Measurements from ENCODE around the gene SPRR2F. TPM values are rescaled to one million over a fixed set of nuclear protein-coding genes. Genes with fewer than 3 reads are reported as not detected.
A peak's percentile ranks its signal among the peaks of the same experiment; 100 is the strongest.

SPRR2F gene
- total and polyA plus RNA-seq, 10 of the 15 experiments (the other 5 are each of a cell fraction or from before 2014, with no cell fraction given): 0.18 to 0.27 TPM; not detected in 8

DNA sequence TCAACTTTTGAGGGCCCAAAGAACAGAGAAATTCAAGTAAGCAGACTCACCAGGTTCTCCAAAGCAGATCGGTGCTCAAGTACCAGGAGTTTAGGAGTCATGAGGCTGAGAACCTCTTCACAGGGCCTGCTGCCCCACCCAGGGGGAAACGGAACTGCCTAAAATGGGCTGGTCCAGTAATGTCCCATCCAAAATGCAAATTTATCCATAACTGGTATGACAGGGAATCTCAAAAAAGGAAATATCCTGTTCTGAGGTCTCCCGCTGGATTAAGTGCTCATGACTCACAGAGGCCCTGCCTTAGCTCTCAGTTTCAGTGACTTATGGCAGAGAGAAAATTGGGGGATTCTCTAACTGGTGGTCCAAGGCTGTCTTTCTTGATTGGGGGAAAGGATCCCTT lies 28.1 kb upstream of the SPRR2F start:
- no peaks in the 10 kb centered on the region for H3K36me3 ChIP-seq (ENCODE audit: control insufficient read depth in 2 of 2, insufficient read depth in 2 of 2, low read length in 1 of 2)
- H3K27me3 ChIP-seq (replicated peaks in 1 of 2; ENCODE audit: control insufficient read depth in 2 of 2, insufficient read depth in 2 of 2, low read length in 1 of 2): no peaks in the 10 kb centered on the region
- intact Hi-C loops (cut with micrococcal nuclease; ENCODE audit: unreplicated experiment): no loop called here
- ATAC-seq: no peak
- no TSS peak for BruUV-seq (replicated peaks)
- TF ChIP-seq KAT2A (conservative IDR thresholded peaks at IDR 0.05; ENCODE audit: control insufficient read depth, low read depth, low read length): no peak
- TF ChIP-seq SRF (IDR thresholded peaks at IDR 0.05; ENCODE audit: low read depth in 2 of 2, low read length in 2 of 2): peak in 1 of 2 experiments; percentile 84; a peak in 2 of 4 replicates
- SMC1A ChIA-PET (ENCODE audit: uncharacterized antibody, unreplicated experiment): interaction anchor here (0.7 to 1.3 kb wide), 2 partner anchors 16 to 18 kb away, joined by 3 read pairs; no protein-coding TSS in a partner anchor
- no peak overlapping the region for H2AFZ ChIP-seq (ENCODE audit: control insufficient read depth, low read depth, low read length)
- no peaks in the 10 kb centered on the region for H3K79me2 ChIP-seq (ENCODE audit: control insufficient read depth, insufficient read depth, low read length)
- POLR2A ChIA-PET: interaction anchor here (1.3 kb wide), 1 partner anchor 9 kb away, joined by 3 read pairs; the partner anchor contains the start of gene SPRR2G
- H3K9me3 ChIP-seq (replicated peaks; ENCODE audit: control insufficient read depth, insufficient read depth, low read length): no peaks in the 10 kb centered on the region
- no peak overlapping the region for H3K4me2 ChIP-seq (ENCODE audit: control insufficient read depth, insufficient read depth)
- in situ Hi-C loops (cut with MboI): no loop called here
- H3K4me1 ChIP-seq (ENCODE audit: control insufficient read depth, insufficient read depth, low read length): no peaks in the 10 kb centered on the region
- no peak overlapping the region for H3K9ac ChIP-seq (ENCODE audit: control insufficient read depth, insufficient read depth, low read length)
- WGBS (ENCODE audit: insufficient coverage, insufficient replicate concordance, low lambda C conversion rate, missing lambda C conversion rate): 61% methylated on average over 3 of the region's 3 CpGs
- CTCF ChIA-PET: interaction anchor here (1.0 kb wide), 1 partner anchor 9 kb away, joined by 3 read pairs; the partner anchor contains the start of gene SPRR2G
- no peak for DNase-seq (ENCODE audit: low read depth, low spot score)
- no peak overlapping the region for H3K4me3 ChIP-seq
- RAD21 ChIA-PET (ENCODE audit: unreplicated experiment): no interaction called here
- no peaks in the 10 kb centered on the region for H4K20me1 ChIP-seq (ENCODE audit: control insufficient read depth, insufficient read depth)
- no peak for FAIRE-seq
- H3K27ac ChIP-seq (ENCODE audit: control insufficient read depth, insufficient read depth): no peak overlapping the region

DNA sequence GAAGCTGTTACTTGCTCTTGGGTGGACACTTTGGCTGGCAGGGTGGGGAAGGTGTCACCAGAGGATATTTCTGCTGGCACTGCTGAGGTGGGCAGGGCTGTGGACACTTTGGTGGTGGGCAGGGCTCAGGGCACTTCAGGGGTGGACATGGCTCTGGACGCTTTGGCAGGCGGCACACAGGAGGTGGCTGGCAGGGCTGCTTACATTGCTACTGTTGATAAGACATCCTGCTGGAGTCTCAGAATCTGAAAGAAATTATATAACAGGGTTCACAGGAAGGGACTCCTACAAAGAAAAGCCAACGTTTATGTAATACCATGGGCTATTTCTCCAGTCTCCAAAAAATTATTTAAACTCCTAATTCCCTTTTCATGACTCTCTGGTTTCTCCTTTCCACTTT lies 27.2 kb upstream of the SPRR2F start:
- POLR2A ChIA-PET: no interaction called here
- FAIRE-seq: no peak
- Histone ChIP-seq H4K20me1 (ENCODE audit: control insufficient read depth, insufficient read depth) (no peaks in the 10 kb centered on the region), H3K79me2 (ENCODE audit: control insufficient read depth, insufficient read depth, low read length) (no peaks in the 10 kb centered on the region), H3K4me3 (no peak overlapping the region), H3K9ac (ENCODE audit: control insufficient read depth, insufficient read depth, low read length) (no peak overlapping the region), H3K36me3 (ENCODE audit: control insufficient read depth in 2 of 2, insufficient read depth in 2 of 2, low read length in 1 of 2) (no peaks in the 10 kb centered on the region), H3K27ac (ENCODE audit: control insufficient read depth, insufficient read depth) (no peak overlapping the region), H3K4me1 (ENCODE audit: control insufficient read depth, insufficient read depth, low read length) (no peaks in the 10 kb centered on the region), H3K9me3 (replicated peaks; ENCODE audit: control insufficient read depth, insufficient read depth, low read length) (no peaks in the 10 kb centered on the region), H2AFZ (ENCODE audit: control insufficient read depth, low read depth, low read length) (no peak overlapping the region), H3K4me2 (ENCODE audit: control insufficient read depth, insufficient read depth) (no peak overlapping the region), H3K27me3 (replicated peaks in 1 of 2; ENCODE audit: control insufficient read depth in 2 of 2, insufficient read depth in 2 of 2, low read length in 1 of 2) (no peaks in the 10 kb centered on the region)
- RAD21 ChIA-PET (ENCODE audit: unreplicated experiment): no interaction called here
- no peak for ATAC-seq
- in situ Hi-C loops (cut with MboI): no loop called here
- CTCF ChIA-PET: interaction anchor here (0.6 to 1.1 kb wide), 3 partner anchors 10 to 102 kb away, joined by 3 read pairs; partner anchors contain the start of gene SPRR2G
- intact Hi-C loops (cut with micrococcal nuclease; ENCODE audit: unreplicated experiment): no loop called here
- DNase-seq (ENCODE audit: low read depth, low spot score): no peak
- SMC1A ChIA-PET (ENCODE audit: uncharacterized antibody, unreplicated experiment): interaction anchor here (1.1 to 1.3 kb wide), 3 partner anchors 9 to 52 kb away, joined by 3 to 4 read pairs (median 4); no protein-coding TSS in a partner anchor
- 69% methylated on average over 3 of the region's 3 CpGs for WGBS (ENCODE audit: insufficient coverage, insufficient replicate concordance, low lambda C conversion rate, missing lambda C conversion rate)
- TF ChIP-seq MXI1 (IDR thresholded peaks at IDR 0.05; ENCODE audit: low read depth, low read length) (no peak), ZNF592 (IDR thresholded peaks at IDR 0.05) (no peak), ATF7 (IDR thresholded peaks at IDR 0.05; ENCODE audit: low read depth) (no peak)
- BruUV-seq (replicated peaks): no TSS peak

All from GM12878 (cell line).